Hepatocyte (in vitro differentiated cells): ENCODE results near the gene GNAO1.
"Not testable (repeated sequence)": the region's sequence is repeated elsewhere in the genome, so short reads cannot be mapped to it uniquely, and the experiment has no call there.

ENCODE experiments used
- EZH2 ChIP-seq: fragments of 200-600 bp; sonication (generic); IDR thresholded peaks from 2 replicates; pipeline ENCODE4 v1.6.1; 2016; ENCODE audit warnings: antibody characterized with exemption, mild to moderate bottlenecking, borderline replicate concordance
- EZH2phosphoT487 ChIP-seq: fragments of 200-600 bp; sonication (generic); IDR thresholded peaks from one replicate; pipeline ENCODE4 v1.6.1; 2018; ENCODE audit warnings: antibody characterized with exemption, mild to moderate bottlenecking, low read depth, moderate library complexity; ENCODE audit not compliant: unreplicated experiment, severe bottlenecking
- TF ChIP-seq, protein P1 (sequence below): fragments of 200-600 bp; sonication (generic); IDR thresholded peaks from 2 replicates; pipeline ENCODE4 v1.5.1; 2016; ENCODE audit warnings: antibody characterized with exemption, mild to moderate bottlenecking; ENCODE audit not compliant: poor library complexity

DNA sequence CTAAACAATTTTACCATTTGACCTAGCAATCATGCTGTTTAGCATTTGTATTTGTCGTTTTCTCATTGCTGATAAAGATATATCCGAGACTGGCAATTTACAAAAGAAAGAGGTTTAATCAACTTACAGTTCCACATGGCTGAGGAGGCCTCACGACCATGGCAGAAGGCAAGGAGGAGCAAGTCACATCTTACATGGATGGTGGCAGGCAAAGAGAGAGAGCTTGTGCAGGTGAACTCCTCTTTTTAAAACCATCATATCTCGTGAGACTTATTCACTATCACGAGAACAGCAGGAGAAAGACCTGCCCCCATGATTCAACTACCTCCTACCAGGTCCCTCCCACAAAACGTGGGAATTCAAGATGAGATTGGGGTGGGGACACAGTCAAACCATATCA, 187.8 kb downstream of the GNAO1 start:
- TF ChIP-seq, protein P1, sequence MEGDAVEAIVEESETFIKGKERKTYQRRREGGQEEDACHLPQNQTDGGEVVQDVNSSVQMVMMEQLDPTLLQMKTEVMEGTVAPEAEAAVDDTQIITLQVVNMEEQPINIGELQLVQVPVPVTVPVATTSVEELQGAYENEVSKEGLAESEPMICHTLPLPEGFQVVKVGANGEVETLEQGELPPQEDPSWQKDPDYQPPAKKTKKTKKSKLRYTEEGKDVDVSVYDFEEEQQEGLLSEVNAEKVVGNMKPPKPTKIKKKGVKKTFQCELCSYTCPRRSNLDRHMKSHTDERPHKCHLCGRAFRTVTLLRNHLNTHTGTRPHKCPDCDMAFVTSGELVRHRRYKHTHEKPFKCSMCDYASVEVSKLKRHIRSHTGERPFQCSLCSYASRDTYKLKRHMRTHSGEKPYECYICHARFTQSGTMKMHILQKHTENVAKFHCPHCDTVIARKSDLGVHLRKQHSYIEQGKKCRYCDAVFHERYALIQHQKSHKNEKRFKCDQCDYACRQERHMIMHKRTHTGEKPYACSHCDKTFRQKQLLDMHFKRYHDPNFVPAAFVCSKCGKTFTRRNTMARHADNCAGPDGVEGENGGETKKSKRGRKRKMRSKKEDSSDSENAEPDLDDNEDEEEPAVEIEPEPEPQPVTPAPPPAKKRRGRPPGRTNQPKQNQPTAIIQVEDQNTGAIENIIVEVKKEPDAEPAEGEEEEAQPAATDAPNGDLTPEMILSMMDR, result not testable (repeated sequence)
- not testable (repeated sequence) for TF ChIP-seq EZH2, EZH2phosphoT487
